Measurements from ENCODE around the gene SMTNL2.
"Not testable (repeated sequence)": the region's sequence is repeated elsewhere in the genome, so short reads cannot be mapped to it uniquely, and the experiment has no call there.

The SMTNL2 gene

GRCh38 chr17:4573115-4573514 lies 11.2 kb upstream of the SMTNL2 start:
- no peak for TF ChIP-seq CTCF (IDR thresholded peaks at IDR 0.05; ENCODE audit: low read depth, low read length)

DNA sequence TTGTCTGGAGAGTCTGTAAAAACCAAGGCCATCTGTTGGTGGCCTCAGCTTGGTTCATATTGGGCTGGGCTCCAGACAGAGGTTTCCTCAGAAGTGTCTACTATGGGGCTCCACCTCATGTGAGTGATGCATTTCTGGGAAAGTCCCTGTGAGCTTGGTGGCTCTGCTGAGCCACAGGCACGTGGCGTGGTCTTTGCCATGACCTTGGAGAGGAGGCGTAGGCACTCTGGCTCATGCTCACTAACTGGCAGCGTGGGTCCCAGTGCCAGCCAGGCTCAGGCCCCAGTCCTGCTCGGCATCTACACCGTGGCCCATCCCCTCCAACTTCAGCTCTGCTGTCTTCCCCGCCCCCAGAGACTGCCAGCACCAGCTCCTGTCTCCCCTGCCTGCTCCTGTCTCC lies 10.7 kb upstream of the SMTNL2 start:
- no peak for TF ChIP-seq CTCF (IDR thresholded peaks at IDR 0.05; ENCODE audit: low read depth, low read length)
- DNase-seq (ENCODE audit: low read depth in 2 of 2) = no peak
- no peak overlapping the region for H3K4me3 ChIP-seq (replicated peaks in 1 of 2; ENCODE audit: low read depth in 2 of 2, low read length in 2 of 2)

More at GRCh38 chr17:4573115-4573514, 11.2 kb upstream of the SMTNL2 start:
- no peak overlapping the region for H3K4me3 ChIP-seq (replicated peaks in 1 of 2; ENCODE audit: low read depth in 2 of 2, low read length in 2 of 2)
- DNase-seq (ENCODE audit: low read depth in 2 of 2) = no peak

DNA sequence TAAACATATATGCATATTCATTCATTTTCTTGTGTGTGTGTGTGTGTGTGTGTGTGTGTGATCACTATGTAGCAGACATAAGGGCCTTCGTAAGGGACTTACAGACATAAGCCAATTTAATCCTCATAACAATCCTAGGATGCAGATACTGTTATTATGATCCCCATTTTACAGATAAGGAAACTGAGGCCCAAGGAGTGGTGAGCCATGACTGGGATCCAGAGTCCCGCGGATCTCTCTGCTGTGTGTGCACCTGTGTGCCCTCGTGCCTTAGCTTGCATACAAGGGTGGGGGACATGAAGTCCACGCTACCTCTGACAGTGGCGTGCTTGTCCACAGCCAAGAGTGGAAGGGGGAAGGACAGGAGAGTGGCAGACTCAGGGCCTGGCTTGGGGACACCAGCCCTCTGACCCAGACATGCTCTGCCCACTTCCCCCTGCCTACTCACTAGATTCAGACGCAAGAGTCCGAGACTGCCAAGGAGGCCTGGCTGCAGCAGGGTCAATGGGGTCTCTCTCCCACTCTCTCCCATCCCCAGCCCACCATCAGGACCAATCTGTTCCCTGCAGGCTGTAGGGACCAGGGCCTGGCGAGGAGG lies 9.8 kb upstream of the SMTNL2 start:
- no peak overlapping the region for H3K4me3 ChIP-seq (replicated peaks in 1 of 2; ENCODE audit: low read depth in 2 of 2, low read length in 2 of 2)
- TF ChIP-seq CTCF (IDR thresholded peaks at IDR 0.05; ENCODE audit: low read depth, low read length) = no peak
- no peak for DNase-seq (ENCODE audit: low read depth in 2 of 2)

DNA sequence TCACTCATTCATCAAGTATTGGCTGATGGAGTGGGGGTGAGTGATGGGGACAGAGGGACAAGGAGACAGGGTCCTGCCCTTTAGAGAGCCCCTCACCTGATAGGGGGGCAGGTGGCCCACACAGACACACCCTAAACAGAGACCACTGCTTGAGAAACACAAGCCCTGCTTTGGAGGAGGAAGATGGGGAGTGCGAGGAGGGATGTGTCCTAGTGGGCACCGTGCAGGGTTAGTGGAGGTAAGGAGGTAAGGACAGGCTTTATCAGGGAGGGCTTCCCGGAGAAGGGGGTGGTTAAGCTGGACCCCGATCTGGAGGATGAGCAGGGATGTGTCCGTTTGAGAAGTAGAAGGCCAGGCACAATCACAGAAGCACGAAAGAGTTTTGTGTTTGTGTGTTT lies 8.2 kb upstream of the SMTNL2 start:
- no peak overlapping the region for H3K4me3 ChIP-seq (replicated peaks in 1 of 2; ENCODE audit: low read depth in 2 of 2, low read length in 2 of 2)
- no peak for DNase-seq (ENCODE audit: low read depth in 2 of 2)
- no peak for TF ChIP-seq CTCF (IDR thresholded peaks at IDR 0.05; ENCODE audit: low read depth, low read length)

- no peak for TF ChIP-seq CTCF (IDR thresholded peaks at IDR 0.05; ENCODE audit: low read depth, low read length)
- H3K4me3 ChIP-seq (replicated peaks in 1 of 2; ENCODE audit: low read depth in 2 of 2, low read length in 2 of 2) = no peak overlapping the region
- DNase-seq (ENCODE audit: low read depth in 2 of 2) = no peak
These were observed 7.5 kb upstream of the SMTNL2 start for GRCh38 chr17:4576729-4577322.

GRCh38 chr17:4577386-4577993 lies 6.8 kb upstream of the SMTNL2 start:
- TF ChIP-seq CTCF (IDR thresholded peaks at IDR 0.05; ENCODE audit: low read depth, low read length) = no peak
- DNase-seq (ENCODE audit: low read depth in 2 of 2) = peak in 1 of 2 donors; percentile 13

DNA sequence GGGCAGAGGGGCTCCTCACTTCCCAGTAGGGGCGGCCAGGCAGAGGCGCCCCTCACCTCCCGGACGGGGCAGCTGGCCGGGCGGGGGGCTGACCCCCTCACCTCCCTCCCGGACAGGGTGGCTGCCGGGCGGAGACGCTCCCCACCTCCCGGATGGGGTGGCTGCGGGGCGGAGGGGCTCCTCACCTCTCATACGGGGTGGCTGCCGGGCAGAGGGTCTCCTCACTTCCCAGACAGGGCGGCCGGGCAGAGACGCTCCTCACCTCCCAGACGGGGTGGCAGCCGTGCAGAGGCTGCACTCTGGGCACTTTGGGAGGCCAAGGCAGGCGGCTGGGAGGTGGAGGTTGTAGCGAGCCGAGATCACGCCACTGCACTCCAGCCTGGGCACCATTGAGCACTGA lies 6.0 kb upstream of the SMTNL2 start:
- DNase-seq (ENCODE audit: low read depth in 2 of 2); H3K4me3 ChIP-seq (replicated peaks in 1 of 2; ENCODE audit: low read depth in 2 of 2, low read length in 2 of 2): not testable (repeated sequence)

More at GRCh38 chr17:4577386-4577993, 6.8 kb upstream of the SMTNL2 start:
- no peak overlapping the region for H3K4me3 ChIP-seq (replicated peaks in 1 of 2; ENCODE audit: low read depth in 2 of 2, low read length in 2 of 2)
